NCI-H1105 treated with DMSO at 0.1 percent for 48 hours (cell line): ENCODE results near the gene CXorf58.

Experiments
- DNase-seq: peaks from one replicate; lab custom pipeline; 2025; lab: John Stamatoyannopoulos, UW

CXorf58 gene

DNA sequence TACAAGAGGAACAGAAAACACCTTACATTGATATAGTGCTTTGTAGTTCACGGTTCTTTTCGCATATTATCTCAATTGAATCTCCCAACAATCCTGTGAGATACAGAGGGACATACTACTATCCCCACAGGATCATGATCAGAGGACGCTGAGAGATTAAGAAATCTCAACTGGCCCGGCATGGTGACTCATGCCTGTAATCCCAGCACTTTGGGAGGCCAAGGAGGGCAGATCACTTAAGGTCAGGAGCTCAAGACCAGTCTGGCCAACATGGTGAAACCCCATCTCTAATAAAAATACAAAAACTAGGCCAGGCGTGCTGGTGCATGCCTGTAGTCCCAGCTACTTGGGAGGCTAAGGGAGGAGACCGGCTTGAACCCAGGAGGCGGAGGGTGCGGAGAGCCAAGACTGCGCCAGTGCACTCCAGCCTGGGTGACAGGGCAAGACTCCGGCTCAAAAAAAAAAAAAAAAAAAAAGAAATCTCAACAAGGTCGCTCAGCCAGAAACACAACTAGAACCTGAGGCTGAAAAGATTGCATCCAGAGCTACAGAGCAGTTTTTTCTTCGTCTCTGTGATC, 7.5 kb upstream of the CXorf58 start:
- DNase-seq = no peak

DNA sequence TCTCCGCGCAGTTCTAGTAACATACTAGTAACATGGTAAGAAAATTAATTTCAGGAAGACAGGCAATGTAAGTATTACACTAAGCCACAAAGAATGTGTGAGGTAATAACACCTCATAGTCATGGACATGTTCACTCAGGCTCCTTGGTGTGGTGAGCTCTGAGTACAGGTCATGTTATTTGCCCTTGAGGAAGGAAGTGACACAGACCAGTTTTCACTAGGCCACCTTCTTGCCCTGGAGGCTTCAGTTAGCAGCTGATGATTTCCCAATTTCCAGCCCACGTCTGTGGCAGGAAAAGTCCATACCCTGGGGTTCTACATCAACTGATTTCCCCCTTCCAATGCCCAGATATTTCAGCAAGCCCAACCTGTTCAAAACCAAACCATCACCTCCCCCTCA, 6.7 kb upstream of the CXorf58 start:
- no peak for DNase-seq

DNA sequence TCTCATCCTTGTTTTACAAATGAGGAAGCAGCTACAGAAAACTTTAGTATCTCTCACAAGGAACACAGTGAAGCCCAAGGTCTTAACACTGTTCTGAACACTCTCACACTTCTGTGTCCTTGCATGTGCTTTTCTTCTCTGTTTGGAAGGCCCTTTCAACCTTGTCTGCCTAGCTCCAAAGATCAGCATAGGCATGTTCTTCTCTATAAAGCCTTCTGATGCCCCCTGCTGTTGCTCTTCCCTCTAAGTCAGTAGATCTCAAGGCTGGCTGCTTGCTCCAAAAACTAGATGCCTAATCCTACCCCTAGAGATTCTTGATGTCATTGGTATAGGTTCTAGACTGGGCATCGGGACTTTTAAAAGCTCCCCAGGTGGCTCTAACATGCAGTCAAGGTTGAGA, 6.0 kb upstream of the CXorf58 start:
- peak; percentile 22 for DNase-seq

DNA sequence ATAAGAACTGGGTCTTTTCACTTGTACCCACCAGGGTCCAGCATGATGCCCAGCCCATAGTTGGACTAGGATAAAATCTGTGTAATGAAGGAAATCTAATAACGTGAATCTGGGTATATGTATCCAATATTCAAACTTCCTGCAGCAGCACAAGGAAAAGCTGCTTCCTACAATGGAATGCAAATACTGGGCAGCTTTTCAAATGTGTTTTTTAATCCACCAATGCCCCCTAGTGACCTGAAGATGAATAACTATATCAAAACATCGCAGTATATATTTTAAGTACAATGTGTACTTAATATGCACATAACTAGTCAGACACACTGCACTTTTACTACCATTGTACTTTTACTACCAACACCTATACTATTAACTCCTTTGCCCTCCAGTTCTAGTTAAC, 5.4 kb upstream of the CXorf58 start:
- DNase-seq = peak; percentile 53

DNA sequence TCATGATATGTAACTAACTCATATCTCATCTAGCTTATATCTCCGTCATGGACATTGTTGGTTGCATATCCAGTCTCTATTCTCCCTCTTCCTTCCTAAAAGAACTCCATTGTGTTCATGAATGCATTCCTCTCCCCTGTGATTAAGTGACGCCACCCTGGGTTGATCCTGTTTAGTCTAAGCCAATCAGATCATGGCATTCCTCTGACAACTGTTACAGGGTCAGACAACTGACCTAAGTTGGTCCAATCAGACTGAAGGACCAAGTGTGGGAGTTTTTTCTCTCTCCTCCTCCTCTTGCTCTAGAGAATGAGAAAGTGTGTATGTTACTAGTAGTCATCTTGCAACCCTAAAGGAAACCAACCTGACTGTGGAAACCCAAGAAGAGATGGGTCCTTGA, 3.7 kb upstream of the CXorf58 start:
- DNase-seq = no peak

DNA sequence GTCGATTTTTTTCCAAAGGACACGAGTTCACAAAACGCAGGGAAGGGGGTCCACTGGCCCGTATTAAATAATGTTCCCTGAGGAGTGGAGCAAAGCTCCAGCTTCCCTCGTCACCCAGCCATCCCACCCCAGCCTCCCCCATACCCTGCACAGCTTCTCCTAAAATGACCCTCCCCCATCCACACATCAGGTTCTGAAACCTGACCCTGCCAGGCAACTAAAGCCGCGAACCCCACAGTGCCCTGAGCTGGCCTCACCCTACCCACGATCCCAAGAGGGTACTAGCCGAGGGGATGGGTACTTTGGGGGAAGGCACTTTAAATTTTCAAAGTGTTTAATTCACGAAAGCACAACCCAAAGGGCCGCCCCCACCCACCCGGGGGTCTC, 702 bp upstream of the CXorf58 start:
- no peak for DNase-seq

DNA sequence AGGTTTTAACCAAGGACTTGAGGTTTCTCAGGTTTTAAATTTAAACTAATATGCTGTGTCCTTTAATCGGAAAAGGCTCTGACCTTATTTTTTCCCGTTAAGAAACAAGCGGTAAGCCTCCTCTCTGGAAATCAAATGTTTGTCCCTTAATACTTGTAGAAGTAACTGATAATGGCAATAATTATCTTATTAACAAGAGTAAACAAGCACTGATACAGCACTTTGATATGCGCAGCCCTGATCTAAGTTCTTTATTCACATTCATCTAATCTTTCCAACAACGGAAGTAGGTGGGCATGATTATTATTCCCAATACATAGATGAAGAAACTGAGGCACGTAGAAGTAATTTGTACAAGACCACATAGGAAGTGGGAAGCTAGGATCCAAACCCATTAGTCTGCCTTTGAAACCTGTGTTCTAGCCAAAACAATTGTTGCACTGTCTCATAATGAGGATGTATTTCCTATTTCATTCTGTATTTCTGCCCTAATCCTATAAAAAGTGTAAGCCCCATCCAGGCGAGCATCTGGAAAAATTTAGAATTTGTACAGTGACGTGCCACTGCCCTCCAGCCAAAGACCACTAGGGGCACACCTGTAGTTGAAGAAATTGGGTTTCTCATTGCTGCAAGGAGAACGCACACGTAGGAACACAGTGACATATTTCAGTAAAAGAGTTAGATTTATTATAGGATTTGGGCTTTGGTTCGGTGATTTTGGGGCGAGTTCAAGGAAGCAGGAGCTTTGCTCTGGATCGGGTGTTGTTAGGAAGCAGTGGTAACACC, 606 bp downstream of the CXorf58 start:
- no peak for DNase-seq

DNA sequence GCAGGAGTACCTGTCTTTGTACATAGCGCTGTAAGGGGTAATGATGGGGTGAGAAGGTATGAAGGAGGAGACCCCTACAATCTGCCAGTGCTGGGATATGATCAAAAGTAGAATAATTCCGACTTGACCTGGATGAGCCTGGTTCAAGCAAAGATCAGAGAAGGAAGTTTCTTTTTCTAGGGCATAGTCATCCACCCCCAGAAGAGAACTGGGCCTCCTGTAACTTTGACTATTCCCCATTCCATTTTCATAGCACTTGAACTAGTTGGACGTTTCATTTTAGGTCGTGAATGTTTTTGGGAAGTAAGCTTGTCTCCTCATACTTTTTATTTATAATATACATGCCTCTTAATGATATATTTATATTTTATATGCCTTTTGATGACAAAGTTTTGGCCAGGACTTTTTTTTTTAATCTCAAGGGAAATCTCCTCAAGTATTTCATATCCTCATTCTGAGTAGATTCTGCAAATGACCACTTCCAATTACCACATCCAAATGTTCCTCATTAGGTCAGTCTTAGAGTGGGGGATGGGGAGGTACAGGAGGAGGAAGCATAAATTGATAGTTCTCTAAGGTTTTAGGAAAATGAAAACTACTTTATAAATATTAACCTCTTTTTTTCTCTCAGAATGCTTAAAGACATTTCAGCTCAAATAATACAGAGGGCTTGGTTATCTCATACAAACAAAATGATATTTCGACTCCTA, 3.5 kb downstream of the CXorf58 start:
- no peak for DNase-seq

DNA sequence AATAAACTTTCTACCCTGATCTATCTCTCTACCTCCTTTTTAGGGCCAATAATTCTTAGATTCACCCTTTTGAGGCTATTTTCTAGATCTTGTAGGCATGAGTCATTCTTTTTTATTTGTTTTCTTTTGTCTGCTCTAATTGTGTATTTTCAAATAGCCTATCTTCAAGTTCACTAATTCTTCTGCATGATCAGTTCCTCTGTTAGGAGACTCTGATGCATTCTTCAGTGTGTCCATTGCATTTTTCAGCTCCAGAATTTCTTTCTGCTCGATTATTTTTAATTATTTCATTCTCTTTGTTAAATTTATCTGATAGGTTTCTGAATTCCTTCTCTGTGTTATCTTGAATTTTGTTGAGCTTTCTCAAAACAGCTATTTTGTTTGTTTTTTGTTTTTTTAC, 11.3 kb downstream of the CXorf58 start:
- no peak for DNase-seq

DNA sequence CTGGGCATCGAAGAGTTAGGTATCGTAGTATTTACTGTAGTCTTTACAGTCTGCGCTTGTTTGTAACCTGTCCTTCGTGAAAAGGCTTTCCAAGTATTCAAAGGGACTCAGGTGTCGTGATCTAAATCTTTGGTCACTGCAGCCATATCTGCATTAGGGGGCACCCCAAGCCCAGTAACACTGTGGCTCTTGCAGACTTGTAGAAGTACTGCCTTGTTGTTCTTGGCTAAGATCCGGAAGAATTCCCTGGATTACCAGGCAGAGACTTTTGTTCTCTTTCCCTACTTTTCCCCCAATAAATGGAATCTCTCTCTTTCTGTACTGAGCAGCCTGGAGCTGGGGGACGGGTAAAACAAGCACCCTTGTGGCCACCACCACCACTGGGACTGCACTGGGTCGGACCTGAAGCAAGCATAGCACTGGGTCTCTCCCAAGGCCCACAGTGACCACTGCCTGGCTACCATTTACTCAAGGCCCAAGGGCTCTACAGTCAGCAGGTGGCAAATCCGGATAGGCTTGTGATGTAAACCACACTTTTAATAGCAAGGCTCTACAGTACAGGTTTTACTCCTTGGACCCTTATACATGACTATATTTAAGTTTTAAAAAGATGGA, 12.0 kb downstream of the CXorf58 start:
- DNase-seq = no peak

DNA sequence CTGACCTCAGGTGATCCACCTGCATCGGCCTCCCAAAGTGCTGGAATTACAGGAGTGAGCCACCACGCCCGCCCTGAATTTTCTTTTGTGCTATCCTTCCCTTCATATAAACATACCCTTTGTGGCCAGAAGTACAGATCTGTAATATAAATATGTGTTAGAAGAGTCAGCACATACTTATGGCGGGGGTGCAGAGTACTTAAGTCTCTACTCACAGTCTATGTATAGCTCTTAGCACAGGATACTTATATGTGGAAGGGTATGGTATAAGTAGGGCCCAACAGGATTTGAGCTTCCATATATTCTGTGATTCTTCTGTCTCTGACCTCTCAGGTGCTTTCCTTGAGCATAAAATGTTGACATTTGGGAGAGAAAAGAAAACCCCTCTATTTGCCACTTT, 18.2 kb downstream of the CXorf58 start:
- DNase-seq = no peak

DNA sequence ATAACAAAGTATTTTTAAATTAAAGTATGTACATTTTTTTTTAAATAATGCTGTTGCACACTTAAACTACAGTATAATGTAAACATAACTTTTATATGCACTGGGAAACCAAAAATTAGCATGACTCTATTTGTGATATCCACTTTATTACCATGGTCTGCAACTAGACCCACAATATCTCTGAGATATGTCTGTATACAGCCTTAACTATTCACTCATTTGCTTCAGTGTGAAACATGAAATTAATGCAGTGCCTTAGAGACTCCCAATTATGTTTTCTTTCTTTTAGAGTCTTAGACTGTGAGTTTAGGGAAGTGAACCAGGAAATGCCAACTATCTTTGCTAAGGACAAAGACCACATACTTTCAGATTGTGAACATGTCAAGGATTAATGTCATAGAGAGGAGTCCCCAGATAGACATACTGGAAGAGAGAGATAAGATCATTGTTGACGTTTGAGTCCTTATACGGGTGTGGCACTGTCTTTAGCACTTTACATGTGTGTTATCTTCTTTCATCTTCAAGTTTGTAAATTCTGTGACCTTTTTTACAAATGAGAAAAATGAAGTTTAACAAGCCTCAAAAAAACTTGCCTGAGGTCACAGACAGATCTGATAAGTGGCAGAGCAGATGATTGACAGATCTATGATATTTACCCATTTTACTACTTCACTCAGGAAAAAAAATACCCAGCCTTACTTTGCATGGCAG, 23.2 kb downstream of the CXorf58 start:
- DNase-seq = no peak

DNA sequence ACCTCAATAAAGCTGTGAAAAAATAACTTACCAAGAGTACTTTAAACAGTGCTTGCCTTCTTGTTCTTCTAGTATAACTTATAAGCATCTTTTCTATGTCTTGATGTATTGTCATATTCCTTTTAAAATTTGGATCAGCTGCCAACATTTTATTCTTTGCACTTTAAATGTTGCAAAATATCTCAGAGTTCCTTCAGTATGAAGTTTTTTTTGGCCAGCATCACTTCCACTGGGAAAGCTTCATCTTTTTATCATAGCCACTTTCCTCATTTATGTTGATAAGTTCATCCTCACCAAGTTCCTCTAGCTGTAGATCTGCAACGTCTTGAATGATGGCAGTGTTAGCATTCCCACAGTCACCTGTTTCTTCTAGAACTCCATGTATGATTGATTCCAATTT, 24.2 kb downstream of the CXorf58 start:
- no peak for DNase-seq

DNA sequence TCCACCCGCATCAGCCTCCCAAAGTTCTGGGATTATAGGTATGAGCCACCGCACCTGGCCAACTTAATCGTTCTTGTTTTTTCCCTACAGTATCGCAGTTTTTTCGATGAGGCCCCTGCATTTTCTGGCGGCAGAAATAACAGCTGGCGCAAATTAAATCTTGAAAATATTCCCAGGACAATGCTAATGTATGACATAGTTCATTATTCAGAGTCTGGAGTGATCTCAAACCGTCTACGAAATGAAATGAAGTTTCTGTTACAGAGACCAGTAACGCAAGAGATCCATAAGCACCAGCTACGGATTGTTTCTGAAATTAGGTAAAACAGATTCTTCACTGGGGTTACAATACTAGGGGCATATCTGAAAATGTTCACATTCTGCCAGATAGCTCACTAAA, 27.3 kb downstream of the CXorf58 start:
- no peak for DNase-seq

DNA sequence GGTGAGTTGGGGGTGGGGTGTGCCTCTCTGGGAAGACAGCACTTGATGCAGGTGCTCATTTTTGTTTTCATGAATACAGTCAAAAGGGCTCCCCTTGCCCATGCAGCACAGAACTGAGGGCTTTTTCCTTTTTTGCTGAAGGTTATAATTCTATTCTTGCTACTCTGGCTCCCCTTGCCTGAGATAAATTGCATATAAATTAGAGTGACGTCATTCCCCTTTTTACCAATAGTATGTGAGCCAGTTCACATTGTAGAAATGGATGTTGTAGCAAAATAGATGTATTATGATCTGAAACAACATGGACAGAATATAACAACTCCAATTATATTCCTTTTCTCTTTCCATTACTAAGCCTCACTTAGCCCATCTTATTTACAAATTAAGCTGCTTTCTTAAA, 28.4 kb downstream of the CXorf58 start:
- DNase-seq = no peak

DNA sequence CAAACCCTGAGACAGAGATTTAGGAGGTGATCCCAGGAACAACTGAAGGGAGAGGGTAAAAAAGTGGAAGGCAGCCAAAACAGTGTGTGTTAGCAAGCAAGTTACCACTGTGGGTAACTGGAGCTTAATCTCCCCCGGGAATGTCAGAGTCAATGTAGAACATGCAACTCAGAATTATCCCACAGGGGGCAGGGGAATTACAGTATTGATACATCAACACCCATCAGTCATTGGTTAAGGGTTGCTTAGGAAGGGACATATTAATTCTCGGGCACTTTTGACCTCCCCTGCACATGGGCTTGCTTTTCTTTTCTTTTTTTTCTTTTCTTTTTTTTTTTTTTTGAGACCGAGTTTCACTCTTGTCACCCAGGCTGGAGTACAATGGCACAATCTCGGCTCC, 29.3 kb downstream of the CXorf58 start:
- no peak for DNase-seq

DNA sequence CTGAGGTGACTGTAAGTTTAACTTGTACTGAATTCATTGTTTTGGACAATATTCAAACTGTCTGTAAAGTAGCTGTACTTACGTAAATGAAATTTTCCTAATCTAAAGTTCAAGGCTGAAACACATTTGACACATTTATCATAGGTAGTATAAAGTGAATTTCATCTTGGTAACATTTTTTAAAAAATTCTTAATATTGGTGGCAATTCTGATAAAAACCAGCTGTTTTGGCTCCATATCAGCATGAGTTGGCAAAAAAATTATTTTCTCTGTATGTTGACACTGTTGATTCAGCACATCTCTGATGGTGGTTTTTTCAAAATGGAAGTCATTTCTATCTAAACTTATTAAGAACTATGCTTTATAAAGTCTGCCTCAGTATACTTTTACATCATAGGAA, 30.9 kb downstream of the CXorf58 start:
- DNase-seq = no peak

DNA sequence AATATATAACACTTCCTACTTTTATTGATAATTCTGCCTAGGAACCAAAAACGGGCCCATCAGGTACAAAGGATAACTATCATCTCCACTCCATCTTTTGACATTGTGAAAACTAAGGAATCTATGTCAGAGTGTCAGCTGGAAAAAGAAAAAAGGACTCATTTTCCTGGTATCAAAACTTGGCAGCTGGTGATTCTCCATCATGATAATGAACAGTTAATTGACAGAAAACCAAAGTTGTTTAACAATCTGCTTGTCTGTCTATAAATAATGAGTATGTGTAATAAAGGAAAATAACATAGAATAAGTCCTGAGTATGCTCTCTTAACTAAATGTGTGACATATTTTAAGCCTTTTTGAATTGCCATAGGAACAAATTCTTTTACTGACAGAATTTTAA, 31.4 kb downstream of the CXorf58 start:
- no peak for DNase-seq

DNA sequence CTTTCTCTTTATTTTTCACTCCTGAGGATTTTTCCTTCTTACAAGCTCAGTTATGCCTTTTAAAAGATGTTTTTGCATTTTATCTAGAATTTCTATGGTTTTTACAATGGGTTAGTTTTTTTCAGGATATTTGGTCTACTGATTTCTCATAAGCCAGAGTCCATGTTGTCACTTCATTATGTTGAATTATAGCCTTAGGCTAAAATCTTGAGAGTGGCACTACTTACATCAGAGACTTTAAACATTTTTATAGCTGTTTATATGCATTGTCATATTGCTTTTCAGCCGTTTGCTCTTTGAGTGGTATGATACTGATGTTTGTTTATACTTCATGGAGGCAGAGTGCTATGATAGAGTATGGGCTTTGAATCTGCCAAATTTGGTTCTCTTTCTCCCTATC, 36.4 kb downstream of the CXorf58 start:
- DNase-seq = no peak

DNA sequence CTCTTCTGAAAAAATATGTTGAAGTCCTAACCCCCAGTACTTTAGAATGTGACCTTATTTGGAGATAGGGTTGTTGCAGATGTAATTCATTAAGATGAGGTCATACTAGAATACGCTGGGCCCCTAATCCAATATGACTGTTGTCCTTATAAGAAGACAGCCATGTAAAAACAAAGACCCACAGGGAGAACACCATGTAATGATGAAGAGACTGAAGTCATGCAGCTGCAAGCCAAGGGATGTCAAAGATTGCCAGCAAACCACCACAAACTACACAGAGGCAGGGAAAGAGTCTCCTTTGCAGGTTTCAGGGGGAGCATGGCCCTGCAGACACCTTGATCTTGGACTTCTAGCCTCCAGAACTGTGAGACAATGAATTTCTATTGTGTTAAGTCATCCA, 37.4 kb downstream of the CXorf58 start:
- DNase-seq = no peak

DNA sequence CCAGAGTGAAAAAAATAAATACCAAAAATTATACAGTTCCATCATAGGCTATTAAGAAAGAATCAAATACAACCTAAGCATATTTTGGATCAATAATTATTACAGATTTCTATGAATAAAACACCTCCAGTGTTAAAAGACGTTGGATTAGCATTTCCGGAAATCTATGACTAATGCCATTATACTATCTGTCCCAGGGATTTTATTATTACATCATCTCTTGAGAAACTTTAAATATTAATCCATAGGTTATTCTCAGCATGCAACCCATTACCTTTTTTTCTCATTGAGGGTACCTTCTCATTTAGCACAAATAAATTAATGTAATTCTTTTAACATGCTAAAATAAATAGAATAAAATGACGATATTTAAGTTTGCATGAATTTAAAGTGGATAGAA, 44.6 kb downstream of the CXorf58 start:
- DNase-seq = no peak
